LNCaP clone FGC (cell line): ENCODE measurements around the gene CELSR2.

Experiments used
- DNase-seq: peaks from one replicate; pipeline ENCODE4 v3.0.0-alpha.2; 2011; ENCODE audit warnings: low read depth
- H3K4me3 ChIP-seq: 2 replicates; pipeline ENCODE4 v1.5.1; 2011; ENCODE audit warnings: mild to moderate bottlenecking, low read depth, low read length, control low read depth
- CTCF ChIP-seq: IDR thresholded peaks from 2 replicates; pipeline ENCODE4 v1.5.1; 2012; ENCODE audit warnings: mild to moderate bottlenecking; ENCODE audit not compliant: control insufficient read depth, insufficient read depth; ENCODE audit errors: extremely low read depth

CELSR2 gene

GRCh38 chr1:109265741-109266330, 16.5 kb downstream of the CELSR2 start:
- DNase-seq, result no peak
- TF ChIP-seq CTCF, result no peak

GRCh38 chr1:109266965-109267364, 17.6 kb downstream of the CELSR2 start:
- DNase-seq, result no peak
- H3K4me3 ChIP-seq, result no peak overlapping the region
- TF ChIP-seq CTCF, result no peak

More at GRCh38 chr1:109265741-109266330, 16.5 kb downstream of the CELSR2 start:
- no peak overlapping the region for H3K4me3 ChIP-seq

GRCh38 chr1:109267743-109268300, 18.5 kb downstream of the CELSR2 start:
- H3K4me3 ChIP-seq, result no peak overlapping the region
- TF ChIP-seq CTCF, result no peak
- no peak for DNase-seq

GRCh38 chr1:109268431-109269211, 19.3 kb downstream of the CELSR2 start:
- no peak for TF ChIP-seq CTCF
- DNase-seq, result no peak
- no peak overlapping the region for H3K4me3 ChIP-seq

GRCh38 chr1:109269212-109269980, 20.1 kb downstream of the CELSR2 start:
- no peak for TF ChIP-seq CTCF
- no peak for DNase-seq
- no peak overlapping the region for H3K4me3 ChIP-seq

GRCh38 chr1:109269981-109270622, 20.8 kb downstream of the CELSR2 start:
- no peak for DNase-seq
- TF ChIP-seq CTCF, result no peak
- no peak overlapping the region for H3K4me3 ChIP-seq
